SK-N-SH (cell line): ENCODE results near the gene LMO7. TPM values are rescaled to one million over a fixed set of nuclear protein-coding genes. Genes with fewer than 3 reads are reported as not detected.

ENCODE experiments used
- CTCF ChIA-PET: fragments of 300-600, 350-600 bp; formaldehyde crosslinking; extraction: SDS; loops from one replicate; lab custom pipeline; 2021; lab: Yijun Ruan, JAX
- POLR2A ChIA-PET: fragments of 350-600 bp; sonication (Branson Sonifier 250); formaldehyde crosslinking; extraction: SDS; loops from one replicate; lab custom pipeline; 2020; ENCODE audit warnings: antibody characterized with exemption, inconsistent platforms; lab: Yijun Ruan, JAX
- DNase-seq: peaks from one replicate; pipeline ENCODE4 v3.0.0; 2012
- H2AFZ ChIP-seq: fragments of 200-600 bp; sonication (generic); 2 replicates; pipeline ENCODE4 v1.8.1; 2016; ENCODE audit warnings: antibody characterized with exemption, mild to moderate bottlenecking, low read depth
- H3F3A ChIP-seq: fragments of 200-600 bp; sonication (generic); replicated peaks from 2 replicates; pipeline ENCODE3; 2016; ENCODE audit warnings: antibody characterized with exemption, mild to moderate bottlenecking; ENCODE audit not compliant: insufficient read depth
- H3K27ac ChIP-seq, 2 experiments: fragments of 200-500 bp in 1 of 2; fragments of 200-600 bp in 1 of 2; sonication (Bioruptor generic) in 1 of 2; sonication (generic), shearing (Covaris generic) in 1 of 2; 2 replicates each; pipeline versions ENCODE4 v1.5.1 to v1.6.1; 2014 to 2016; ENCODE audit warnings: low read depth in 2 of 2, inconsistent platforms in 1 of 2, low read length in 1 of 2, mild to moderate bottlenecking in 1 of 2, mixed read lengths in 1 of 2
- H3K27me3 ChIP-seq: fragments of 200-600 bp; sonication (generic), shearing (Covaris generic); 2 replicates; pipeline ENCODE4 v1.6.1; 2016; ENCODE audit warnings: mixed run types; ENCODE audit not compliant: insufficient read depth
- H3K36me3 ChIP-seq, 2 experiments: fragments of 200-500 bp in 1 of 2; fragments of 200-600 bp in 1 of 2; sonication (Bioruptor generic) in 1 of 2; sonication (generic) in 1 of 2; replicated peaks in 1 of 2; 2 replicates each; pipeline versions ENCODE3 to v1.5.1; 2014 to 2016; ENCODE audit warnings: low read length in 1 of 2, mild to moderate bottlenecking in 1 of 2; ENCODE audit not compliant: insufficient read depth in 2 of 2, control insufficient read depth in 1 of 2
- H3K4me1 ChIP-seq, 2 experiments: fragments of 200-500 bp in 1 of 2; fragments of 200-600 bp in 1 of 2; sonication (Bioruptor generic) in 1 of 2; sonication (generic), shearing (Covaris generic) in 1 of 2; 2 replicates each; pipeline versions ENCODE4 v1.5.1 to v1.6.1; 2014 to 2016; ENCODE audit warnings: low read depth in 1 of 2, low read length in 1 of 2, mixed run types in 1 of 2; ENCODE audit not compliant: insufficient read depth in 2 of 2, control insufficient read depth in 1 of 2
- H3K4me2 ChIP-seq: fragments of 200-600 bp; sonication (generic), shearing (Covaris generic); 2 replicates; pipeline ENCODE4 v1.6.1; 2017; ENCODE audit warnings: mixed run types
- H3K4me3 ChIP-seq, 2 experiments: fragments of 200-500 bp in 1 of 2; fragments of 200-600 bp in 1 of 2; sonication (Bioruptor generic) in 1 of 2; sonication (generic), shearing (Covaris generic) in 1 of 2; 2 replicates each; pipeline versions ENCODE4 v1.5.1 to v1.8.1; 2014 to 2016; ENCODE audit warnings: low read depth in 2 of 2, inconsistent platforms in 1 of 2, low read length in 1 of 2, mild to moderate bottlenecking in 1 of 2, mixed read lengths in 1 of 2, moderate library complexity in 1 of 2
- H3K79me2 ChIP-seq: fragments of 200-600 bp; sonication (generic); 2 replicates; pipeline ENCODE4 v1.8.1; 2017; ENCODE audit warnings: mild to moderate bottlenecking; ENCODE audit not compliant: insufficient read depth
- H3K9ac ChIP-seq: fragments of 200-600 bp; sonication (generic); 2 replicates; pipeline ENCODE4 v1.6.1; 2017; ENCODE audit warnings: mixed run types
- H3K9me2 ChIP-seq: fragments of 200-600 bp; sonication (generic); 2 replicates; pipeline ENCODE4 v1.6.1; 2017; ENCODE audit warnings: mixed run types
- H3K9me3 ChIP-seq: fragments of 200-600 bp; sonication (generic); 2 replicates; pipeline ENCODE4 v1.6.1; 2017; ENCODE audit warnings: mixed run types, mild to moderate bottlenecking, moderate library complexity
- H4K20me1 ChIP-seq: fragments of 200-600 bp; sonication (generic); 2 replicates; pipeline ENCODE4 v1.6.1; 2017; ENCODE audit warnings: mild to moderate bottlenecking, mixed run types; ENCODE audit not compliant: insufficient read depth
- CTCF ChIP-seq: fragments of 200-600 bp; sonication (generic); IDR thresholded peaks from 2 replicates; pipeline ENCODE4 v1.6.1; 2017; ENCODE audit warnings: antibody characterized with exemption, mild to moderate bottlenecking, moderate library complexity
- FOSL2 ChIP-seq: IDR thresholded peaks from 2 replicates; pipeline ENCODE4 v1.4.0; 2012; ENCODE audit warnings: low read depth, mild to moderate bottlenecking, moderate library complexity, borderline replicate concordance
- FOXJ3 ChIP-seq: sonication (generic); formaldehyde crosslinking; IDR thresholded peaks from 2 replicates; pipeline ENCODE4 v1.5.1; 2020; ENCODE audit warnings: mild to moderate bottlenecking, missing genetic modification reagents
- FOXM1 ChIP-seq: IDR thresholded peaks from 2 replicates; pipeline ENCODE4 v1.4.0; 2012; ENCODE audit warnings: low read depth, mild to moderate bottlenecking
- JUND ChIP-seq: IDR thresholded peaks from 2 replicates; pipeline ENCODE4 v1.4.0; 2012
- MAX ChIP-seq: IDR thresholded peaks from 2 replicates; pipeline ENCODE4 v1.4.0; 2012; ENCODE audit warnings: low read depth
- MEF2A ChIP-seq: IDR thresholded peaks from 2 replicates; pipeline ENCODE4 v1.4.0; 2012; ENCODE audit warnings: low read depth, borderline replicate concordance
- NFIC ChIP-seq: IDR thresholded peaks from 2 replicates; pipeline ENCODE4 v1.4.0; 2012; ENCODE audit warnings: borderline replicate concordance
- PBX3 ChIP-seq: IDR thresholded peaks from 2 replicates; pipeline ENCODE4; 2012
- POLR2AphosphoS5 ChIP-seq: IDR thresholded peaks from 2 replicates; pipeline ENCODE4 v1.6.1; 2012; ENCODE audit warnings: low read depth, low read length
- RAD21 ChIP-seq: IDR thresholded peaks from 2 replicates; pipeline ENCODE4 v1.6.1; 2012; ENCODE audit warnings: mild to moderate bottlenecking, low read length
- SIN3A ChIP-seq: IDR thresholded peaks from 2 replicates; pipeline ENCODE4 v1.6.1; 2012; ENCODE audit warnings: low read depth, mild to moderate bottlenecking, low read length, moderate library complexity, borderline replicate concordance
- SMC3 ChIP-seq: IDR thresholded peaks from 2 replicates; pipeline ENCODE4 v1.6.1; 2012; ENCODE audit warnings: low read depth, low read length, improper control_type of control experiment
- YY1 ChIP-seq: IDR thresholded peaks from 2 replicates; pipeline ENCODE4 v1.4.0; 2012; ENCODE audit warnings: low read depth, mild to moderate bottlenecking
- ZBTB33 ChIP-seq: IDR thresholded peaks from 2 replicates; pipeline ENCODE4 v1.4.0; 2012; ENCODE audit warnings: low read depth, borderline replicate concordance
- WGBS: methylation state at CpG from one replicate; pipeline ENCODE4 v1.1.6; 2017; ENCODE audit warnings: low lambda C conversion rate; 5-methylcytosine and 5-hydroxymethylcytosine counted together
- polyA plus RNA-seq, 3 experiments: library from polyadenylated mRNA; depleted of rRNA; stranded (reverse); fragments of >200 nt; gene quantifications; 2 replicates each; pipeline ENCODE4 v1.2.3, GENCODE V29; 2012

The LMO7 gene
- polyA plus RNA-seq, 1 of the 3 experiments (the other 2 are of a cell fraction): 83.6 TPM

- H3K27me3 ChIP-seq: no peaks in the 10 kb centered on the region
- no peaks in the 10 kb centered on the region for H3K9me2 ChIP-seq
- no peak overlapping the region for H3K4me3 ChIP-seq
- POLR2A ChIA-PET: no interaction called here
- H4K20me1 ChIP-seq: peaks cover 93% of the 10 kb centered on the region
- 83% methylated on average over 7 of the region's 7 CpGs for WGBS
- H3K4me1 ChIP-seq: peaks cover 0 to 20% of the 10 kb centered on the region in 2 experiments; a peak in 2 of 4 replicates
- peaks cover 0 to 60% of the 10 kb centered on the region in 2 experiments for H3K36me3 ChIP-seq
- H3K27ac ChIP-seq: peak overlapping the region in 1 of 2 experiments; percentile 60; a peak in 2 of 4 replicates
- DNase-seq: no peak
- peaks cover 100% of the 10 kb centered on the region for H3K79me2 ChIP-seq
- no peaks in the 10 kb centered on the region for H3K9me3 ChIP-seq
- peaks cover 56% of the 10 kb centered on the region for H3F3A ChIP-seq
- no peak overlapping the region for H2AFZ ChIP-seq
- CTCF ChIA-PET: interaction anchor here (0.6 to 2.0 kb wide), 5 partner anchors 8 to 166 kb away, joined by 3 to 21 read pairs (median 4); no protein-coding TSS in a partner anchor
- no peak for TF ChIP-seq ZBTB33
- TF ChIP-seq FOSL2: peak; percentile 18; the same call in 1 of the 2 replicates
- no peak overlapping the region for H3K9ac ChIP-seq
- H3K4me2 ChIP-seq: peak overlapping the region; percentile 44; the same call in 1 of the 2 replicates
Measured at GRCh38 chr13:75704194-75704926, 68.2 kb downstream of the LMO7 start.

GRCh38 chr13:75704927-75705288 lies 68.8 kb downstream of the LMO7 start:
- no peak overlapping the region for H3K9ac ChIP-seq
- no peak overlapping the region for H2AFZ ChIP-seq
- 89% methylated on average over 10 of the region's 10 CpGs for WGBS
- peak overlapping the region; percentile 44; the same call in 1 of the 2 replicates for H3K4me2 ChIP-seq
- no peak for DNase-seq
- CTCF ChIA-PET: interaction anchor here (2.0 kb wide), 1 partner anchor 10 kb away, joined by 21 read pairs; no protein-coding TSS in a partner anchor
- H3K9me3 ChIP-seq: no peaks in the 10 kb centered on the region
- H3K27ac ChIP-seq: peak overlapping the region in 1 of 2 experiments; percentile 60; a peak in 2 of 4 replicates
- no peaks in the 10 kb centered on the region for H3K27me3 ChIP-seq
- POLR2A ChIA-PET: no interaction called here
- peaks cover 51% of the 10 kb centered on the region for H3F3A ChIP-seq
- H3K79me2 ChIP-seq: peaks cover 100% of the 10 kb centered on the region
- peaks cover 88% of the 10 kb centered on the region for H4K20me1 ChIP-seq
- no peak overlapping the region for H3K4me3 ChIP-seq
- peaks cover 0 to 55% of the 10 kb centered on the region in 2 experiments for H3K36me3 ChIP-seq
- H3K9me2 ChIP-seq: no peaks in the 10 kb centered on the region
- peaks cover 0 to 20% of the 10 kb centered on the region in 2 experiments; a peak in 2 of 4 replicates for H3K4me1 ChIP-seq
- no peak for TF ChIP-seq FOSL2
- TF ChIP-seq RAD21: no peak
- TF ChIP-seq JUND: no peak
- no peak for TF ChIP-seq SIN3A
- TF ChIP-seq MAX: no peak
- TF ChIP-seq PBX3: no peak
- TF ChIP-seq FOXJ3: no peak
- no peak for TF ChIP-seq CTCF
- no peak for TF ChIP-seq NFIC
- no peak for TF ChIP-seq FOXM1
- TF ChIP-seq POLR2AphosphoS5: no peak
- TF ChIP-seq MEF2A: no peak
- TF ChIP-seq YY1: no peak
- no peak for TF ChIP-seq SMC3
- no peak for TF ChIP-seq ZBTB33
